K562 (cell line): ENCODE data around the gene MARS2.
A peak's percentile ranks its signal among the peaks of the same experiment; 100 is the strongest.

ENCODE experiments used
- ARID2 ChIP-seq: fragments of 450-650 bp; IDR thresholded peaks from 2 replicates; pipeline ENCODE4 v1.6.1; 2017; ENCODE audit warnings: antibody characterized with exemption, mild to moderate bottlenecking
- BACH1 ChIP-seq: fragments of 200-800 bp; sonication (Bioruptor generic); IDR thresholded peaks from 2 replicates; pipeline ENCODE4 v1.6.1; 2016; ENCODE audit warnings: missing genetic modification characterization, missing compliant biosample characterization
- POLR2A ChIP-seq: fragments of 450-650 bp; conservative IDR thresholded peaks from 2 replicates; pipeline ENCODE4 v1.6.1; 2016
- YBX1 ChIP-seq: fragments of 450-650 bp; IDR thresholded peaks from 2 replicates; pipeline ENCODE4 v1.7.1; 2016; ENCODE audit warnings: mild to moderate bottlenecking
- TF ChIP-seq, protein P1 (sequence below): sonication (generic); formaldehyde crosslinking; IDR thresholded peaks from 2 replicates; pipeline ENCODE4 v1.8.1; 2023; ENCODE audit warnings: mild to moderate bottlenecking, missing genetic modification reagents, moderate library complexity
- TF ChIP-seq, protein P2 (sequence below), 3 experiments: IDR thresholded peaks in 2 of 3; conservative IDR thresholded peaks in 1 of 3; 2 replicates each; pipeline ENCODE4 v1.5.1; 2011 to 2012; ENCODE audit warnings: low read length in 3 of 3, mild to moderate bottlenecking in 3 of 3, control low read depth in 2 of 3, improper control_type of control experiment in 1 of 3, inconsistent platforms in 1 of 3, low read depth in 1 of 3, mixed read lengths in 1 of 3, moderate library complexity in 1 of 3; ENCODE audit not compliant: insufficient read depth in 2 of 3

DNA sequence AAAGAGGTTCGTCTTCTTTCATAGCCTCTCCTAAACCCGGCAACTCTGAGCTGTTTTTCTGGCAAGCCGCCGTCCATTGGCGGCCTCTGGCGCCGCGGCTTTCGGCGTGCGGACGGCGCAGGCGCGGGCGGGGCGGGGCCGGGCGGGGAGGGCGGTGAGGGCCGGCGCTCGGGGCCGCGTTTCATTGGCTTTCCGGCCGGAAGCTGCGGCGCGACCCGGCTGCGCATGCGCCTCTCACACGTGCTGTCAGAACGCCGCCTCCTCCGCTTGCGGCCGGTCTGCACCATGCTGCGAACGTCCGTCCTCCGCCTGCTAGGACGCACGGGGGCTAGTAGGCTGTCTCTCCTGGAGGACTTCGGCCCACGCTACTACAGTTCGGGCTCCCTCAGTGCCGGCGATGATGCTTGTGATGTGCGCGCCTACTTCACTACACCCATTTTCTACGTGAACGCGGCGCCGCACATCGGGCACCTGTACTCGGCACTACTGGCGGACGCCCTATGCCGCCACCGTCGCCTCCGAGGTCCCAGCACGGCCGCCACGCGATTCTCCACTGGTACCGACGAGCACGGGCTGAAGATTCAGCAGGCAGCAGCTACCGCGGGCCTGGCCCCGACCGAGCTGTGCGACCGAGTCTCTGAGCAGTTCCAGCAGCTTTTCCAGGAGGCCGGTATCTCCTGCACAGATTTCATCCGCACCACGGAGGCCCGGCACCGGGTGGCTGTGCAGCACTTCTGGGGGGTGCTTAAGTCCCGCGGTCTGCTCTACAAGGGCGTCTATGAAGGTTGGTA is at the start of gene MARS2:
- TF ChIP-seq YBX1 (no peak), POLR2A (peak; percentile 83), ARID2 (no peak), BACH1 (tag) (no peak)
- TF ChIP-seq, protein P1, sequence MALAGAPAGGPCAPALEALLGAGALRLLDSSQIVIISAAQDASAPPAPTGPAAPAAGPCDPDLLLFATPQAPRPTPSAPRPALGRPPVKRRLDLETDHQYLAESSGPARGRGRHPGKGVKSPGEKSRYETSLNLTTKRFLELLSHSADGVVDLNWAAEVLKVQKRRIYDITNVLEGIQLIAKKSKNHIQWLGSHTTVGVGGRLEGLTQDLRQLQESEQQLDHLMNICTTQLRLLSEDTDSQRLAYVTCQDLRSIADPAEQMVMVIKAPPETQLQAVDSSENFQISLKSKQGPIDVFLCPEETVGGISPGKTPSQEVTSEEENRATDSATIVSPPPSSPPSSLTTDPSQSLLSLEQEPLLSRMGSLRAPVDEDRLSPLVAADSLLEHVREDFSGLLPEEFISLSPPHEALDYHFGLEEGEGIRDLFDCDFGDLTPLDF (CRISPR knock-in tag), result no peak
- TF ChIP-seq, protein P2, sequence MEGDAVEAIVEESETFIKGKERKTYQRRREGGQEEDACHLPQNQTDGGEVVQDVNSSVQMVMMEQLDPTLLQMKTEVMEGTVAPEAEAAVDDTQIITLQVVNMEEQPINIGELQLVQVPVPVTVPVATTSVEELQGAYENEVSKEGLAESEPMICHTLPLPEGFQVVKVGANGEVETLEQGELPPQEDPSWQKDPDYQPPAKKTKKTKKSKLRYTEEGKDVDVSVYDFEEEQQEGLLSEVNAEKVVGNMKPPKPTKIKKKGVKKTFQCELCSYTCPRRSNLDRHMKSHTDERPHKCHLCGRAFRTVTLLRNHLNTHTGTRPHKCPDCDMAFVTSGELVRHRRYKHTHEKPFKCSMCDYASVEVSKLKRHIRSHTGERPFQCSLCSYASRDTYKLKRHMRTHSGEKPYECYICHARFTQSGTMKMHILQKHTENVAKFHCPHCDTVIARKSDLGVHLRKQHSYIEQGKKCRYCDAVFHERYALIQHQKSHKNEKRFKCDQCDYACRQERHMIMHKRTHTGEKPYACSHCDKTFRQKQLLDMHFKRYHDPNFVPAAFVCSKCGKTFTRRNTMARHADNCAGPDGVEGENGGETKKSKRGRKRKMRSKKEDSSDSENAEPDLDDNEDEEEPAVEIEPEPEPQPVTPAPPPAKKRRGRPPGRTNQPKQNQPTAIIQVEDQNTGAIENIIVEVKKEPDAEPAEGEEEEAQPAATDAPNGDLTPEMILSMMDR (IDR thresholded peaks at IDR 0.05 in 2 of 3, conservative IDR thresholded peaks at IDR 0.05 in 1 of 3; ENCODE audit: insufficient read depth in 2 of 3, low read depth in 1 of 3, low read length in 3 of 3), result no peak
